Measurements from ENCODE around the gene KCNJ16.

- no peak for TF ChIP-seq CTCF (IDR thresholded peaks at IDR 0.05)
- TF ChIP-seq POLR2AphosphoS5 (IDR thresholded peaks at IDR 0.05; ENCODE audit: low read depth, low read length), result no peak
- no peak for TF ChIP-seq TCF7L2 (IDR thresholded peaks at IDR 0.05; ENCODE audit: low read depth, low read length)
These were observed 2.3 kb upstream of the KCNJ16 start for GRCh38 chr17:70072546-70073309.
